ENCODE measurements around the gene CYP8B1.

GRCh38 chr3:42847731-42848130 lies 27.9 kb downstream of the CYP8B1 start:
- TF ChIP-seq POLR2A (IDR thresholded peaks at IDR 0.05): no peak
- no peak for TF ChIP-seq CTCF (IDR thresholded peaks at IDR 0.05)
